ENCODE results near the gene ITGB8. TPM values are rescaled to one million over a fixed set of nuclear protein-coding genes. Genes with fewer than 3 reads are reported as not detected.
A peak's percentile ranks its signal among the peaks of the same experiment; 100 is the strongest.

Gene ITGB8
- total and polyA plus RNA-seq, 2 experiments from 2014 or later, result 3.3 to 9.9 TPM

GRCh38 chr7:20359341-20359963 is 28.8 kb downstream of the ITGB8 start:
- Histone ChIP-seq H3K4me3 (no peak overlapping the region), H3K4me2 (ENCODE audit: unreplicated experiment) (peak overlapping the region; percentile 24), H3F3A (ENCODE audit: insufficient read depth) (no peaks in the 10 kb centered on the region), H3K27me3 (replicated peaks; ENCODE audit: insufficient read depth) (no peaks in the 10 kb centered on the region), H3K4me1 (ENCODE audit: insufficient read depth) (0 out of 2 replicates have a peak, but pooled peaks cover 9% of the 10 kb centered on the region), H2AFZ (no peak overlapping the region), H3K9ac (no peak overlapping the region), H3K79me2 (ENCODE audit: insufficient read depth) (no peaks in the 10 kb centered on the region), H3K9me3 (ENCODE audit: low read depth) (no peaks in the 10 kb centered on the region), H3K36me3 (ENCODE audit: low read depth) (no peaks in the 10 kb centered on the region), H3K27ac (no peak overlapping the region), H3K9me2 (ENCODE audit: insufficient read depth) (no peaks in the 10 kb centered on the region), H4K20me1 (ENCODE audit: insufficient read depth) (no peaks in the 10 kb centered on the region)
- TF ChIP-seq EZH2phosphoT487 (IDR thresholded peaks at IDR 0.05; ENCODE audit: insufficient read depth, low read depth) (no peak), EZH2 (IDR thresholded peaks at IDR 0.05; ENCODE audit: insufficient read depth, poor library complexity, severe bottlenecking) (no peak)
- in situ Hi-C loops (cut with MboI), result no loop called here
- 94 to 100% methylated on average over 1 of the region's 1 CpG for WGBS, 2 experiments (ENCODE audit: low coverage in 1 of 2, low lambda C conversion rate in 2 of 2, missing lambda C conversion rate in 2 of 2)
- DNase-seq, result peak; percentile 14

DNA sequence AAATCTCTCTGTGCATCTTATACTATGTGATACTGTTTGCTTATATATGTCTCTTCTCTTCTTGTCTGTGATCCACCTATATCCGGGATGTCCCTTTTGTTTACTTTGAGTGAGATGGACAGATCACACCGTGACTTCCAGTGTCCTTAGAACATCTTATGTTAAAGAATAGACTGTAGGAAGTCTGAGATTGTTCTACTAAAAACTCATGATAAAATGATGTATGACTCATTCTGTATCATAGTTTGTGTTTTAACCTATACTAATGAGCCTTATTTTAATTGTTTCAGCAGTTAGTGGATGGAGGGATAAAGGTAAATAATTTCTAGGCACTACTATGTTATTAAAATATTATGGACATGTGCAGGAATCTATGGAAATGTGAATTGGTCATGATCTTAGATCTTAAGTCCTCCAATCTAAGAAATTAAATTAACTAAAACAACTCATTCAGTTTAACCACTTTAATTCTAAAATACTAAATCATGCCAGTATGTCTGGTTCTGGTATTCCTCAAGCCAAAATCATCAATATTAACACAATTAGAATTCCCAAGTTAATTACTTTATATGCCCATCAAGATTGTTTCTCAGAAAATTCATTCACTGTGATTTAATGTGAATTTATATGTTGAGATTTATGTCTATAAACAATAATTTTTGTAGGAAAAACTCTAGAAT is 32.0 kb downstream of the ITGB8 start:
- H3K4me3 ChIP-seq, result no peak overlapping the region
- TF ChIP-seq EZH2 (IDR thresholded peaks at IDR 0.05; ENCODE audit: insufficient read depth, poor library complexity, severe bottlenecking), result no peak
- H2AFZ ChIP-seq, result no peak overlapping the region
- no peaks in the 10 kb centered on the region for H3K36me3 ChIP-seq (ENCODE audit: low read depth)
- no peaks in the 10 kb centered on the region for H3F3A ChIP-seq (ENCODE audit: insufficient read depth)
- no peak for DNase-seq
- H3K27ac ChIP-seq, result no peak overlapping the region
- H3K4me1 ChIP-seq (ENCODE audit: insufficient read depth), result 0 out of 2 replicates have a peak, but pooled peaks cover 9% of the 10 kb centered on the region
- no peak overlapping the region for H3K9ac ChIP-seq
- H3K9me2 ChIP-seq (ENCODE audit: insufficient read depth), result no peaks in the 10 kb centered on the region
- H3K27me3 ChIP-seq (replicated peaks; ENCODE audit: insufficient read depth), result no peaks in the 10 kb centered on the region
- H3K79me2 ChIP-seq (ENCODE audit: insufficient read depth), result no peaks in the 10 kb centered on the region
- in situ Hi-C loops (cut with MboI), result no loop called here
- no peak overlapping the region for H3K4me2 ChIP-seq (ENCODE audit: unreplicated experiment)
- no peaks in the 10 kb centered on the region for H4K20me1 ChIP-seq (ENCODE audit: insufficient read depth)
- no peaks in the 10 kb centered on the region for H3K9me3 ChIP-seq (ENCODE audit: low read depth)
- 80 to 91% methylated on average over 2 of the region's 2 CpGs for WGBS, 2 experiments (ENCODE audit: low coverage in 1 of 2, low lambda C conversion rate in 2 of 2, missing lambda C conversion rate in 2 of 2)

GRCh38 chr7:20364571-20365196 is 34.0 kb downstream of the ITGB8 start:
- Histone ChIP-seq H4K20me1 (ENCODE audit: insufficient read depth) (no peaks in the 10 kb centered on the region), H3K4me1 (ENCODE audit: insufficient read depth) (0 out of 2 replicates have a peak, but pooled peaks cover 3% of the 10 kb centered on the region), H3K4me2 (ENCODE audit: unreplicated experiment) (no peak overlapping the region), H3F3A (ENCODE audit: insufficient read depth) (no peaks in the 10 kb centered on the region), H3K79me2 (ENCODE audit: insufficient read depth) (no peaks in the 10 kb centered on the region), H3K36me3 (ENCODE audit: low read depth) (peaks cover 4% of the 10 kb centered on the region; the same call in 1 of the 2 replicates), H3K9me3 (ENCODE audit: low read depth) (no peaks in the 10 kb centered on the region), H3K9me2 (ENCODE audit: insufficient read depth) (no peaks in the 10 kb centered on the region), H3K9ac (no peak overlapping the region), H3K27ac (no peak overlapping the region), H3K27me3 (replicated peaks; ENCODE audit: insufficient read depth) (no peaks in the 10 kb centered on the region), H2AFZ (no peak overlapping the region), H3K4me3 (no peak overlapping the region)
- WGBS, 2 experiments (ENCODE audit: low coverage in 1 of 2, low lambda C conversion rate in 2 of 2, missing lambda C conversion rate in 2 of 2), result 57 to 70% methylated on average over 4 of the region's 4 CpGs
- TF ChIP-seq EZH2phosphoT487 (IDR thresholded peaks at IDR 0.05; ENCODE audit: insufficient read depth, low read depth) (no peak), EZH2 (IDR thresholded peaks at IDR 0.05; ENCODE audit: insufficient read depth, poor library complexity, severe bottlenecking) (no peak)
- no peak for DNase-seq
- in situ Hi-C loops (cut with MboI), result no loop called here

DNA sequence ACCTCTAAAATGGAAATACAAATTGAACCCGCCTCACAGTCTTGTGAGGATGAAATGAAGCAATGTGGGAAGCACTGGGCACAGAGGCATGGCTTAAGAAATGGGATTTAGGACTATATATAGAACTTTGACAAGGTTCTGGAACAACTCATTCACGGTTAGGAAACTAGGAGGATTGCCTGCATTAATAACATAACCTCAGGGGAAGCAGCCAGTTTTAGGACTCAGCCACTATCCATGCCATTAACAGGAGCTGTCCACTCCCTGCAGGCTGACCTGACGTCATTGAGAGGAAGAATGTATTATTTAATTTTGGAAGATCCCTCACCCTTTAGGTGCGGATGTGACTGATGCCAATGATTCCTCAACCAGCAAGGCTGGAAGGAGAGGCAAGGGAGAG is 34.8 kb downstream of the ITGB8 start:
- H4K20me1 ChIP-seq (ENCODE audit: insufficient read depth), result no peaks in the 10 kb centered on the region
- H3K9ac ChIP-seq, result no peak overlapping the region
- 61 to 64% methylated on average over 4 of the region's 4 CpGs for WGBS, 2 experiments (ENCODE audit: low coverage in 1 of 2, low lambda C conversion rate in 2 of 2, missing lambda C conversion rate in 2 of 2)
- H2AFZ ChIP-seq, result no peak overlapping the region
- no peaks in the 10 kb centered on the region for H3K9me3 ChIP-seq (ENCODE audit: low read depth)
- no peaks in the 10 kb centered on the region for H3K4me1 ChIP-seq (ENCODE audit: insufficient read depth)
- no peaks in the 10 kb centered on the region for H3K79me2 ChIP-seq (ENCODE audit: insufficient read depth)
- no peak overlapping the region for H3K4me2 ChIP-seq (ENCODE audit: unreplicated experiment)
- no peaks in the 10 kb centered on the region for H3F3A ChIP-seq (ENCODE audit: insufficient read depth)
- no peak overlapping the region for H3K27ac ChIP-seq
- TF ChIP-seq EZH2phosphoT487 (IDR thresholded peaks at IDR 0.05; ENCODE audit: insufficient read depth, low read depth) (no peak), EZH2 (IDR thresholded peaks at IDR 0.05; ENCODE audit: insufficient read depth, poor library complexity, severe bottlenecking) (no peak)
- H3K36me3 ChIP-seq (ENCODE audit: low read depth), result peaks cover 8% of the 10 kb centered on the region; the same call in 1 of the 2 replicates
- peak; percentile 52 for DNase-seq
- H3K4me3 ChIP-seq, result no peak overlapping the region
- H3K27me3 ChIP-seq (replicated peaks; ENCODE audit: insufficient read depth), result no peaks in the 10 kb centered on the region
- H3K9me2 ChIP-seq (ENCODE audit: insufficient read depth), result no peaks in the 10 kb centered on the region
- in situ Hi-C loops (cut with MboI), result no loop called here

All from GM23248 (cell line).